ENCODE measurements around the gene NABP2.

- no peak for TF ChIP-seq EP300 (IDR thresholded peaks at IDR 0.05)
- no peak for TF ChIP-seq CTCF (IDR thresholded peaks at IDR 0.05)
- TF ChIP-seq POLR2AphosphoS5 (IDR thresholded peaks at IDR 0.05): no peak
These were observed 28.5 kb downstream of the NABP2 start for GRCh38 chr12:56252649-56253048.
